Aorta (tissue), 5 donors: ENCODE measurements around the gene NEUROG3. TPM values are rescaled to one million over a fixed set of nuclear protein-coding genes. Genes with fewer than 3 reads are reported as not detected.
A peak's percentile ranks its signal among the peaks of the same experiment; 100 is the strongest.

ENCODE experiments used
- ATAC-seq: fragments of 200-7000 bp; cut with Tn5 transposase; one replicate; pipeline ENCODE4 v1.9.1; 2022; ENCODE audit warnings: moderate library complexity; ENCODE audit not compliant: low FRiP score
- DNase-seq, 2 donors: peaks; one replicate each; pipeline ENCODE4 v3.0.0-alpha.2; 2020
- H3K27ac ChIP-seq, 2 donors: one replicate each; pipeline ENCODE4 v1.5.1; 2013; ENCODE audit warnings: low read length in 2 of 2, mild to moderate bottlenecking in 2 of 2, moderate library complexity in 2 of 2, control low read depth in 1 of 2, inconsistent platforms in 1 of 2, low read depth in 1 of 2
- H3K27me3 ChIP-seq, 2 donors: one replicate each; pipeline ENCODE4 v1.6.1; 2013; ENCODE audit warnings: control low read depth in 1 of 2, low read length in 1 of 2, mild to moderate bottlenecking in 1 of 2, moderate library complexity in 1 of 2; ENCODE audit not compliant: insufficient read depth in 2 of 2, control insufficient read depth in 1 of 2
- H3K36me3 ChIP-seq, 2 donors: one replicate each; pipeline ENCODE4 v1.6.1; 2013; ENCODE audit warnings: control low read depth in 1 of 2, low read length in 1 of 2, mild to moderate bottlenecking in 1 of 2; ENCODE audit not compliant: insufficient read depth in 2 of 2, control insufficient read depth in 1 of 2
- H3K4me1 ChIP-seq, 2 donors: one replicate each; pipeline ENCODE4 v1.6.1; 2013; ENCODE audit warnings: low read length in 2 of 2, control low read depth in 1 of 2, mild to moderate bottlenecking in 1 of 2, moderate library complexity in 1 of 2; ENCODE audit not compliant: insufficient read depth in 2 of 2, control insufficient read depth in 1 of 2
- H3K4me3 ChIP-seq, 2 donors: one replicate each; pipeline ENCODE4 v1.5.1; 2013; ENCODE audit warnings: low read length in 2 of 2, control low read depth in 1 of 2, mild to moderate bottlenecking in 1 of 2
- H3K9me3 ChIP-seq: one replicate; pipeline ENCODE4 v1.6.1; 2013; ENCODE audit warnings: mild to moderate bottlenecking, low read length; ENCODE audit not compliant: control insufficient read depth
- WGBS, 2 donors: extraction: QIAGEN DNeasy Blood & Tissue Kit; methylation state at CpG; one replicate each; pipeline ENCODE4 v1.1.7; 2013; 5-methylcytosine and 5-hydroxymethylcytosine counted together
- intact Hi-C, 2 donors: fragments of 100-400 bp; cut with DNase I; formaldehyde crosslinking; loops; one replicate each; pipeline versions ENCODE4 v1.14.2 to v1.15.0; 2022
- long read RNA-seq, 2 donors: library from polyadenylated mRNA; unstranded; transcript quantifications; one replicate each; pipeline ENCODE4 v2.0.0, GENCODE V29; 2020 to 2021
- polyA plus RNA-seq, 2 donors: library from polyadenylated mRNA; stranded (reverse); fragments of 200-250 nt; gene quantifications; one replicate each; pipeline ENCODE4 v1.2.3, GENCODE V29; 2013
- total RNA-seq, 2 donors: library from RNA; stranded (reverse); fragmentation: NEBNext Ultra II Directional; extraction: Animal tissue kit (Norgen Biotek cat#: 25700); gene quantifications; one replicate each; pipeline ENCODE4 v1.2.1, GENCODE V29; 2021
- donor health status: healthy with polysubstance abuse.
- donor health status: Bipolar disorder and iron deficiency.
- donor health status: DM: no; HTN: no; CAD: no.
- donor health status: DM: no; HTN: no; CAD: no.
- donor health status: DM: yes; HTN: yes; CAD: no.

NEUROG3 gene
- not detected for total RNA-seq
- 1 to 10 TPM in 1 of 2 donors, not detected in 1; 1.1 TPM for polyA plus RNA-seq
- long read RNA-seq, donor 1, partial matches to known transcripts = 0 of 3 reads
- long read RNA-seq, donor 1, other reads (novel, unspliced or antisense) = 0 of 3 reads
- long read RNA-seq, donor 2 = 0 reads

DNA sequence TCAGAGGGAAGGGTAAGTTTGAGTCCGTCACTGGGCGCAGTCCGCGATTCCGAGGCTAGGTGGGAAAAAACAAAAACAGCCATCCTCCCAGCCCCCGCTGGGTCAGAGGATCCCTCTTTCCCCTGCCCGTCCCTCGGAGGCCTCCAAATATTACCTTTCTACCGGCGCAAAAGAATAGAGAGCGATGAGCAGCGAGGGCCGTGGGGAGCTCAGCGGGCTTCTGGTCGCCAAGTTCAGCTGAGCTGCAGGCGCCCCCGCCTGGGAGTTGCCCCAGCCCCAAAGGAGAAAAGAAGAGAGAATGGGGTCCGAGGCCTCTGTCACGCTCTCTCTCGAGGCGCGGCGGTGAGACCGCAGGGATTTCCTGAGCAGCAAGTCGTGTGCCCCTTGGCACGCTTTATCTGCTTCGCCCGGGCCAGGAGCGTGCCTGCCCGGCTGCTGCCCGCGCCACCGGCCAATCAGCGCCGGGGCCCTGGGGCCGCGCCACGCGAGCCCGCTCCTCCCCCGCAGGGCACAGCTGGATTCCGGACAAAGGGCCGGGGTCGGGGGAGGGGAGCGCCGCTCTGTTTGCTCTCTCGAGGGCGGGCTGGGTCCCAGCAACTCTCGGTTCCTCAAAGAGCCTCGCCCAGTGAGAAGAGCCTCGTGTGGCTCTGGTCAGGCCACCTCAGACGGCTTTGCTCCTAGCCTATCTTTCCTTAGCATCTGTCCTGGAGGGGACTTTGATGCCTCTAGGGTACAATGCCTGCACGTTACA, at the start of gene NEUROG3:
Gene NEUROG3, minus strand, starts transcription at position 367 of the 751 bp plus-strand sequence. CDS start 379 bp downstream, outside the sequence.
- ATAC-seq = no peak
- H3K4me3 ChIP-seq = no peak within 1 kb of the TSS
- no peak within 1 kb of the TSS for H3K27ac ChIP-seq
- no peaks in the 10 kb centered on the region for H3K9me3 ChIP-seq
- no peaks in the 10 kb centered on the region for H3K4me1 ChIP-seq
- no peaks in the 10 kb centered on the region for H3K27me3 ChIP-seq
- intact Hi-C loops = no loop called here
- 1% methylated on average over 47 to 53 of the region's 53 CpGs for WGBS, 2 donors
- no peaks in the 10 kb centered on the region for H3K36me3 ChIP-seq
- peak in 1 of 2 donors; percentile 70 for DNase-seq

GRCh38 chr10:69620625-69621024, 47.4 kb upstream of the NEUROG3 start:
- ATAC-seq (no peak), DNase-seq (no peak)
- no peak overlapping the region for H3K27ac ChIP-seq
- no peaks in the 10 kb centered on the region for H3K27me3 ChIP-seq
- H3K36me3 ChIP-seq = no peaks in the 10 kb centered on the region
- no peaks in the 10 kb centered on the region for H3K4me1 ChIP-seq
- WGBS, 2 donors = 40 to 47% methylated on average over 5 of the region's 5 CpGs
- H3K9me3 ChIP-seq = no peaks in the 10 kb centered on the region
- intact Hi-C loops = no loop called here
- H3K4me3 ChIP-seq = no peak overlapping the region

- no peaks in the 10 kb centered on the region for H3K36me3 ChIP-seq
- no peak for DNase-seq
- H3K27ac ChIP-seq = no peak overlapping the region
- no peaks in the 10 kb centered on the region for H3K27me3 ChIP-seq
- H3K4me1 ChIP-seq = no peaks in the 10 kb centered on the region
- intact Hi-C loops = no loop called here
- WGBS, 2 donors = 82 to 93% methylated on average over 7 of the region's 7 CpGs
- H3K9me3 ChIP-seq = no peaks in the 10 kb centered on the region
- ATAC-seq = no peak
- H3K4me3 ChIP-seq = no peak overlapping the region
Observed at GRCh38 chr10:69619626-69620025, 46.4 kb upstream of the NEUROG3 start.

DNA sequence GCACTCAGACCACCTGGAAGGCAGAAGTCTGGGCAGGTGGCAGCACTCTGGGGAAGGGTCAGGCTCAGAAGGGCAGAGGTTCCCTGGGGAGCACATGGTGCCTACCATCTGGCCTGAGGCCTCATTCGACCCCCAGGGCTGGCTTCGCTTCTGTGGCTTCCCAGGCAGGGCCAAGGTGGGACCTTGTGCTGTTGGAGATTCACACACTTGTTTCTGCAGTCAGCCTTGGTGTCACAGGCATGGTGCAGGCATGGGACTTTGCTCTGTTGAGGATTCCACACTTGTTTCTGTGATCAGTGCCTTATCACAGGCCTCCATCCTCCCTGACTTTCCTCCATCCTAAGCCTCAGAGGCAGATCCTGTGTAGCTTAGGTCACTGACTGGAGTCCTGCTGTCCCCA, 45.5 kb upstream of the NEUROG3 start:
- intact Hi-C loops = no loop called here
- H3K27ac ChIP-seq = no peak overlapping the region
- DNase-seq (no peak), ATAC-seq (no peak)
- H3K4me3 ChIP-seq = no peak overlapping the region
- no peaks in the 10 kb centered on the region for H3K36me3 ChIP-seq
- no peaks in the 10 kb centered on the region for H3K27me3 ChIP-seq
- H3K9me3 ChIP-seq = no peaks in the 10 kb centered on the region
- no peaks in the 10 kb centered on the region for H3K4me1 ChIP-seq
- 71 to 91% methylated on average over 2 of the region's 2 CpGs for WGBS, 2 donors

DNA sequence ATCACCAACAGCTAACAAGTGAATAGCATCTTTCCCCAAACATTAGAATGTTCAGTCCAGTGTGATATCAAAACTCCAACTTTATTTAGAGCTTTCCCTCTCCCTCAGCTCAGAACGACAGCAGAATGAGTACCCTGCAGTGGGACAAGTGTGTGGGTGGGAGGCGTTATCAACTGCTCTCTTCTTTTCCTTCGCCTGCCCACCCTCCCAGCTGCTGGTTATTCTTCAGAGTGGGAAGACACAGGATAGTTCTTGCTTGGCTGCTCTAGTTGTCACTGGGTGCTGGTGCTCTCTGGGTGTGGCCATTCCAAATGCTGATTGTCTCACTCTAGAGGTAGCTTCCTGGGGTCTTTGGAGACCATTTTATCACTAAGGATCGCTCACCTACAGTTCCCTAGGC, 43.1 kb upstream of the NEUROG3 start:
- intact Hi-C loops = no loop called here
- Histone ChIP-seq H3K4me1 (no peaks in the 10 kb centered on the region), H3K27ac (no peak overlapping the region), H3K36me3 (no peaks in the 10 kb centered on the region), H3K4me3 (no peak overlapping the region), H3K27me3 (no peaks in the 10 kb centered on the region), H3K9me3 (peaks cover 2% of the 10 kb centered on the region)
- DNase-seq = no peak
- ATAC-seq = no peak
- WGBS, 2 donors = 63 to 68% methylated on average over 4 of the region's 4 CpGs

GRCh38 chr10:69614130-69614529, 40.9 kb upstream of the NEUROG3 start:
- Histone ChIP-seq H3K4me1 (no peaks in the 10 kb centered on the region), H3K9me3 (peaks cover 2% of the 10 kb centered on the region), H3K27me3 (no peaks in the 10 kb centered on the region), H3K36me3 (no peaks in the 10 kb centered on the region), H3K27ac (no peak overlapping the region), H3K4me3 (no peak overlapping the region)
- DNase-seq = no peak
- intact Hi-C loops = no loop called here
- ATAC-seq = no peak
- 90 to 94% methylated on average over 1 of the region's 1 CpG for WGBS, 2 donors

DNA sequence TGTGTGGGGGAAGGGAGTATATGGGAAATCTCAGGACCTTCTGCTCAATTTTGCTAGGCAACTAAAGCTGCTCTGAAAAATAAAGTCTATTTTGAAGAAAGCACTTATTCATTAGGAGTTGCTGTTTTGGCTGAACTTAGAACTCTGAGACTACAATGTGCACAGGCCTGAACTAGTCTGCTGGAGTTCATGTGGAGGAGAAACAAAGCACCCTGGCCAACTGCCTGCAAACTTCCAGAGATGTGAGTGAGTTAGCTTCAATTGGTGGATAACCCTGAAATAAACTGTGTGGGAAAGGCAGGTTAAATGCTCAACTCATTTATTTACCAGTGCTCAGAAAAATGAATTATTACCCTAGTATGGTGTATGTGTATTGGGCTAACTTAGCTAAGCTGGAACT, 39.5 kb upstream of the NEUROG3 start:
- Histone ChIP-seq H3K27me3 (no peaks in the 10 kb centered on the region), H3K36me3 (no peaks in the 10 kb centered on the region), H3K4me3 (no peak overlapping the region), H3K4me1 (no peaks in the 10 kb centered on the region), H3K9me3 (peaks cover 2% of the 10 kb centered on the region), H3K27ac (no peak overlapping the region)
- no peak for DNase-seq
- ATAC-seq = no peak
- intact Hi-C loops = no loop called here

DNA sequence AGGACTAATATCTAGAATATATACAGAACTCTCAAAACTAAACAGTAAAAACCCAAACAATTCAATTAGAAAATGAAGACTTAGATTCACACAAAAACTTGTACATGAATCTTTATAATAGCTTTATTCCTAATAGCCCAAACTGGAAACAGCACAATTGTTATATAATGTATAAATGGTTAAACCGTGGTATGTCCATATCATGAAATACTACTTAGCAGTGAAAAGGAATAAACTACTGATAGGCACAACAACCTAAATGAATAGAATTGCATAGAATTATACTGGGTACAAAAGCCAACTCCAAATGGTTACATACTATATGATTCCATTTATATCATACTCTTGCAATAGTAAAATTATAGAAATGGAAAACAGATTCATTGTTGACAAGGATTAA, 35.9 kb upstream of the NEUROG3 start:
- 93 to 95% methylated on average over 1 of the region's 1 CpG for WGBS, 2 donors
- no peaks in the 10 kb centered on the region for H3K36me3 ChIP-seq
- no peak overlapping the region for H3K27ac ChIP-seq
- DNase-seq (no peak), ATAC-seq (no peak)
- no peaks in the 10 kb centered on the region for H3K27me3 ChIP-seq
- no peak overlapping the region for H3K4me3 ChIP-seq
- H3K9me3 ChIP-seq = peaks cover 2% of the 10 kb centered on the region
- H3K4me1 ChIP-seq = no peaks in the 10 kb centered on the region
- intact Hi-C loops = no loop called here

- DNase-seq = no peak
Observed at GRCh38 chr10:69600761-69601330, 27.6 kb upstream of the NEUROG3 start.

More at GRCh38 chr10:69600761-69601330, 27.6 kb upstream of the NEUROG3 start:
- Histone ChIP-seq H3K36me3 (no peaks in the 10 kb centered on the region), H3K4me1 (no peaks in the 10 kb centered on the region), H3K4me3 (no peak overlapping the region), H3K27me3 (peaks cover 0 to 3% of the 10 kb centered on the region in 2 donors), H3K9me3 (peaks cover 7% of the 10 kb centered on the region), H3K27ac (no peak overlapping the region)
- intact Hi-C loops = no loop called here
- WGBS, 2 donors = 64 to 81% methylated on average over 5 of the region's 5 CpGs
- no peak for ATAC-seq
